GM12878 (cell line): ENCODE measurements around the gene NKD1. TPM values are rescaled to one million over a fixed set of nuclear protein-coding genes. Genes with fewer than 3 reads are reported as not detected.

Experiments used
- ATAC-seq: fragments of 200-7000 bp; cut with Tn5 transposase; 3 replicates; pipeline ENCODE4 v1.9.1; 2020; ENCODE audit warnings: mild to moderate bottlenecking, moderate library complexity
- BruUV-seq: library from RNA; stranded (reverse); fragments of 400-500 nt; replicated peaks from 2 replicates; lab custom pipeline; 2021; lab: Mats Ljungman, UMichigan
- CTCF ChIA-PET: fragments of 300-600 bp; sonication (Branson Sonifier 250); formaldehyde crosslinking; extraction: SDS; loops from one replicate; lab custom pipeline; 2021; ENCODE audit warnings: inconsistent platforms; lab: Yijun Ruan, JAX
- POLR2A ChIA-PET: fragments of 350-600 bp; formaldehyde crosslinking; extraction: SDS; loops from one replicate; lab custom pipeline; 2021; ENCODE audit warnings: inconsistent platforms; lab: Charles Lee
- RAD21 ChIA-PET: fragments of 300-600 bp; sonication (Branson Sonifier 250); formaldehyde crosslinking; loops from one replicate; lab custom pipeline; 2023; ENCODE audit warnings: antibody characterized with exemption; ENCODE audit not compliant: unreplicated experiment; lab: Charles Lee
- SMC1A ChIA-PET: fragments of 300-600 bp; sonication (Branson Sonifier 250); formaldehyde crosslinking; loops from one replicate; lab custom pipeline; 2023; ENCODE audit not compliant: unreplicated experiment, uncharacterized antibody; lab: Charles Lee
- DNase-seq: peaks from one replicate; pipeline ENCODE4 v3.0.0-alpha.2; 2011; ENCODE audit warnings: low read depth, low spot score
- FAIRE-seq: peaks from 3 replicates; lab custom pipeline; 2011; peaks lifted over from hg19 to GRCh38; lab: Jason Lieb, UNC
- H2AFZ ChIP-seq: 2 replicates; pipeline ENCODE4 v1.6.0; 2011; ENCODE audit warnings: low read depth, low read length, control low read depth; ENCODE audit not compliant: control insufficient read depth
- H3K27ac ChIP-seq: 2 replicates; pipeline ENCODE4 v1.5.1; 2011; ENCODE audit warnings: control low read depth; ENCODE audit not compliant: control insufficient read depth, insufficient read depth
- H3K27me3 ChIP-seq, 2 experiments: replicated peaks in 1 of 2; 2 replicates each; pipeline versions ENCODE4 v1.6.0 to v1.6.1; 2011; ENCODE audit warnings: low read length in 1 of 2; ENCODE audit not compliant: control insufficient read depth in 2 of 2, insufficient read depth in 2 of 2
- H3K36me3 ChIP-seq, 2 experiments: 2 replicates each; pipeline ENCODE4 v1.5.1; 2011; ENCODE audit warnings: low read length in 1 of 2; ENCODE audit not compliant: control insufficient read depth in 2 of 2, insufficient read depth in 2 of 2
- H3K4me1 ChIP-seq: 2 replicates; pipeline ENCODE4 v1.6.1; 2011; ENCODE audit warnings: mild to moderate bottlenecking, low read length, moderate library complexity, mixed read lengths; ENCODE audit not compliant: control insufficient read depth, insufficient read depth
- H3K4me2 ChIP-seq: 2 replicates; pipeline ENCODE4 v1.6.0; 2011; ENCODE audit warnings: control low read depth; ENCODE audit not compliant: control insufficient read depth, insufficient read depth
- H3K4me3 ChIP-seq: fragments of 200-600 bp; sonication (generic); 2 replicates; pipeline ENCODE4 v1.5.1; 2016
- H3K79me2 ChIP-seq: 2 replicates; pipeline ENCODE4 v1.6.0; 2011; ENCODE audit warnings: low read length; ENCODE audit not compliant: control insufficient read depth, insufficient read depth
- H3K9ac ChIP-seq: 2 replicates; pipeline ENCODE4 v1.8.0; 2011; ENCODE audit warnings: low read length, control low read depth, mixed read lengths; ENCODE audit not compliant: control insufficient read depth, insufficient read depth
- H3K9me3 ChIP-seq: replicated peaks from 3 replicates; pipeline ENCODE4 v1.5.1; 2011; ENCODE audit warnings: mild to moderate bottlenecking, low read length; ENCODE audit not compliant: control insufficient read depth, insufficient read depth
- H4K20me1 ChIP-seq: 2 replicates; pipeline ENCODE4 v1.6.0; 2011; ENCODE audit not compliant: control insufficient read depth, insufficient read depth
- BCL11A ChIP-seq: IDR thresholded peaks from 2 replicates; pipeline ENCODE4 v1.6.1; 2011; ENCODE audit warnings: low read depth, low read length
- FOXK2 ChIP-seq: fragments of 450-650 bp; IDR thresholded peaks from 2 replicates; pipeline ENCODE4 v1.6.1; 2017; ENCODE audit warnings: mild to moderate bottlenecking, moderate library complexity
- HDGF ChIP-seq: fragments of 450-650 bp; IDR thresholded peaks from 2 replicates; pipeline ENCODE4 v1.6.1; 2016; ENCODE audit warnings: antibody characterized with exemption
- LARP7 ChIP-seq: fragments of 450-650 bp; IDR thresholded peaks from 2 replicates; pipeline ENCODE4 v1.6.1; 2017; ENCODE audit warnings: mild to moderate bottlenecking
- MXI1 ChIP-seq: fragments of 150-350 bp; IDR thresholded peaks from 2 replicates; pipeline ENCODE4 v1.6.1; 2011; ENCODE audit warnings: low read depth, mild to moderate bottlenecking, inconsistent platforms, low read length, improper control_type of control experiment
- SMAD1 ChIP-seq: fragments of 450-650 bp; IDR thresholded peaks from 2 replicates; pipeline ENCODE4 v1.6.1; 2018; ENCODE audit warnings: mild to moderate bottlenecking, low read depth; ENCODE audit not compliant: partially characterized antibody
- SPI1 ChIP-seq: IDR thresholded peaks from 2 replicates; pipeline ENCODE4 v1.6.1; 2011; ENCODE audit warnings: low read depth, mild to moderate bottlenecking, low read length, moderate library complexity, borderline replicate concordance; ENCODE audit not compliant: insufficient read depth
- SREBF1 ChIP-seq: IDR thresholded peaks from 2 replicates; pipeline ENCODE4 v1.6.1; 2012; ENCODE audit warnings: mild to moderate bottlenecking, low read length
- TCF7 ChIP-seq: IDR thresholded peaks from 2 replicates; pipeline ENCODE4 v1.6.1; 2014; ENCODE audit warnings: antibody characterized with exemption, borderline replicate concordance
- ZSCAN29 ChIP-seq: fragments of 450-650 bp; IDR thresholded peaks from 2 replicates; pipeline ENCODE4 v1.6.1; 2017; ENCODE audit warnings: mild to moderate bottlenecking, moderate library complexity
- in situ Hi-C: fragments of 300-500 bp; cut with MboI; formaldehyde crosslinking; loops from 9 replicates; pipeline ENCODE4 v1.14.3; 2018; ENCODE audit warnings: mixed read lengths
- intact Hi-C: fragments of 100-400 bp; cut with micrococcal nuclease; formaldehyde crosslinking; loops from one replicate; pipeline ENCODE4 v1.14.2; 2022; ENCODE audit not compliant: unreplicated experiment
- polyA plus RNA-seq, 11 experiments: library from polyadenylated mRNA; depleted of rRNA in 4 of 11; unstranded in 6 of 11; stranded (reverse) in 5 of 11; fragments of >200 nt; fragmentation: Nextera tagmentation in 4 of 11; fragmentation: Illumina TruSeq in 1 of 11; extraction: Ambion mirVana in 4 of 11; extraction: Trizol in 1 of 11; gene quantifications; 1 replicate in 1 of 11; 2 replicates in 10 of 11; pipeline versions ENCODE4 v1.2.1 to v1.2.3, GENCODE V29; 2011 to 2016; ENCODE audit warnings: inconsistent platforms in 2 of 11, missing spikeins in 2 of 11, low read depth in 1 of 11
- total RNA-seq, 4 experiments: library from RNA; depleted of rRNA in 3 of 4; stranded (reverse); fragments of >200 nt in 3 of 4; fragmentation: Illumina TruSeq in 1 of 4; extraction: Trizol in 1 of 4; gene quantifications; 2 replicates each; pipeline versions ENCODE4 v1.2.1 to v1.2.3, GENCODE V29; 2013 to 2021
- TF ChIP-seq, protein P1 (sequence below): IDR thresholded peaks from 2 replicates; pipeline ENCODE4 v1.6.1; 2011; ENCODE audit warnings: borderline replicate concordance, low read depth, mild to moderate bottlenecking, moderate library complexity, low read length; ENCODE audit not compliant: insufficient read depth, poor library complexity, severe bottlenecking
- TF ChIP-seq, protein P2 (sequence below): fragments of 450-650 bp; IDR thresholded peaks from 2 replicates; pipeline ENCODE4 v1.6.1; 2014; ENCODE audit warnings: mild to moderate bottlenecking
- TF ChIP-seq, protein P3 (sequence below): IDR thresholded peaks from 2 replicates; pipeline ENCODE4 v1.6.1; 2012; ENCODE audit warnings: low read depth, low read length, improper control_type of control experiment
- TF ChIP-seq, protein P4 (sequence below): fragments of 450-650 bp; IDR thresholded peaks from 2 replicates; pipeline ENCODE4 v1.6.1; 2017; ENCODE audit warnings: mild to moderate bottlenecking, moderate library complexity
- TF ChIP-seq, protein P5 (sequence below): IDR thresholded peaks from 2 replicates; pipeline ENCODE4 v1.6.1; 2011; ENCODE audit warnings: low read depth, mild to moderate bottlenecking, low read length, moderate library complexity, borderline replicate concordance; ENCODE audit errors: extremely low read depth

Gene NKD1
- total and polyA plus RNA-seq, 10 of the 15 experiments (the other 5 are each of a cell fraction or from before 2014, with no cell fraction given) = under 0.01 to 0.49 (median 0.04) TPM; not detected in 2

DNA sequence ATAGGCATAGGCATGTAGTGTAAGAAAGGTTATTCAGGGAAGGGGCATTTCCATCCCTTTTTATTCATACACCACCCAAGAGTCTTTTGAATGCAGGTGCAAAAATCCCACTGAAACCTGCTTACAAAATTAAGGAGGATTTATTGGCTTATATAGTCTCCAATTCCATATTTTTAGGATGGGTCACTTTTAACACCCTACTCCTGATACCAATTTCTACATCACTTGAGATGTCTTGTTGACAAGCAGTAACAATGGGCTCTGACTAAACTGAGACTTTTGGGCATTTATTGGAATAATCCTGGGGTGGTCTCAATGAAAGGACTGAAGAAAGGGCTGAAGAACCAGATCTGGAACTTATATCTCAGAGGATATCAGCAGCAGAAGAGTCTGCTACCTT is 18.9 kb upstream of the NKD1 start:
- no TSS peak for BruUV-seq
- no peak overlapping the region for H3K4me2 ChIP-seq
- in situ Hi-C loops = no loop called here
- no peak overlapping the region for H3K4me3 ChIP-seq
- intact Hi-C loops = no loop called here
- POLR2A ChIA-PET = no interaction called here
- H3K27me3 ChIP-seq = no peaks in the 10 kb centered on the region
- RAD21 ChIA-PET = no interaction called here
- H3K79me2 ChIP-seq = no peaks in the 10 kb centered on the region
- no peak for DNase-seq
- no peak overlapping the region for H3K27ac ChIP-seq
- H3K36me3 ChIP-seq = no peaks in the 10 kb centered on the region
- no peaks in the 10 kb centered on the region for H4K20me1 ChIP-seq
- TF ChIP-seq, protein P1, sequence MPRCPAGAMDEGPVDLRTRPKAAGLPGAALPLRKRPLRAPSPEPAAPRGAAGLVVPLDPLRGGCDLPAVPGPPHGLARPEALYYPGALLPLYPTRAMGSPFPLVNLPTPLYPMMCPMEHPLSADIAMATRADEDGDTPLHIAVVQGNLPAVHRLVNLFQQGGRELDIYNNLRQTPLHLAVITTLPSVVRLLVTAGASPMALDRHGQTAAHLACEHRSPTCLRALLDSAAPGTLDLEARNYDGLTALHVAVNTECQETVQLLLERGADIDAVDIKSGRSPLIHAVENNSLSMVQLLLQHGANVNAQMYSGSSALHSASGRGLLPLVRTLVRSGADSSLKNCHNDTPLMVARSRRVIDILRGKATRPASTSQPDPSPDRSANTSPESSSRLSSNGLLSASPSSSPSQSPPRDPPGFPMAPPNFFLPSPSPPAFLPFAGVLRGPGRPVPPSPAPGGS = no peak
- TF ChIP-seq ZSCAN29 (no peak), FOXK2 (no peak), BCL11A (no peak), HDGF (no peak), SREBF1 (no peak), SMAD1 (no peak), TCF7 (no peak), MXI1 (no peak), LARP7 (no peak), SPI1 (no peak)
- TF ChIP-seq, protein P2, sequence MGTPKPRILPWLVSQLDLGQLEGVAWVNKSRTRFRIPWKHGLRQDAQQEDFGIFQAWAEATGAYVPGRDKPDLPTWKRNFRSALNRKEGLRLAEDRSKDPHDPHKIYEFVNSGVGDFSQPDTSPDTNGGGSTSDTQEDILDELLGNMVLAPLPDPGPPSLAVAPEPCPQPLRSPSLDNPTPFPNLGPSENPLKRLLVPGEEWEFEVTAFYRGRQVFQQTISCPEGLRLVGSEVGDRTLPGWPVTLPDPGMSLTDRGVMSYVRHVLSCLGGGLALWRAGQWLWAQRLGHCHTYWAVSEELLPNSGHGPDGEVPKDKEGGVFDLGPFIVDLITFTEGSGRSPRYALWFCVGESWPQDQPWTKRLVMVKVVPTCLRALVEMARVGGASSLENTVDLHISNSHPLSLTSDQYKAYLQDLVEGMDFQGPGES = no peak
- TF ChIP-seq, protein P3, sequence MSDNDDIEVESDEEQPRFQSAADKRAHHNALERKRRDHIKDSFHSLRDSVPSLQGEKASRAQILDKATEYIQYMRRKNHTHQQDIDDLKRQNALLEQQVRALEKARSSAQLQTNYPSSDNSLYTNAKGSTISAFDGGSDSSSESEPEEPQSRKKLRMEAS = no peak
- TF ChIP-seq, protein P4, sequence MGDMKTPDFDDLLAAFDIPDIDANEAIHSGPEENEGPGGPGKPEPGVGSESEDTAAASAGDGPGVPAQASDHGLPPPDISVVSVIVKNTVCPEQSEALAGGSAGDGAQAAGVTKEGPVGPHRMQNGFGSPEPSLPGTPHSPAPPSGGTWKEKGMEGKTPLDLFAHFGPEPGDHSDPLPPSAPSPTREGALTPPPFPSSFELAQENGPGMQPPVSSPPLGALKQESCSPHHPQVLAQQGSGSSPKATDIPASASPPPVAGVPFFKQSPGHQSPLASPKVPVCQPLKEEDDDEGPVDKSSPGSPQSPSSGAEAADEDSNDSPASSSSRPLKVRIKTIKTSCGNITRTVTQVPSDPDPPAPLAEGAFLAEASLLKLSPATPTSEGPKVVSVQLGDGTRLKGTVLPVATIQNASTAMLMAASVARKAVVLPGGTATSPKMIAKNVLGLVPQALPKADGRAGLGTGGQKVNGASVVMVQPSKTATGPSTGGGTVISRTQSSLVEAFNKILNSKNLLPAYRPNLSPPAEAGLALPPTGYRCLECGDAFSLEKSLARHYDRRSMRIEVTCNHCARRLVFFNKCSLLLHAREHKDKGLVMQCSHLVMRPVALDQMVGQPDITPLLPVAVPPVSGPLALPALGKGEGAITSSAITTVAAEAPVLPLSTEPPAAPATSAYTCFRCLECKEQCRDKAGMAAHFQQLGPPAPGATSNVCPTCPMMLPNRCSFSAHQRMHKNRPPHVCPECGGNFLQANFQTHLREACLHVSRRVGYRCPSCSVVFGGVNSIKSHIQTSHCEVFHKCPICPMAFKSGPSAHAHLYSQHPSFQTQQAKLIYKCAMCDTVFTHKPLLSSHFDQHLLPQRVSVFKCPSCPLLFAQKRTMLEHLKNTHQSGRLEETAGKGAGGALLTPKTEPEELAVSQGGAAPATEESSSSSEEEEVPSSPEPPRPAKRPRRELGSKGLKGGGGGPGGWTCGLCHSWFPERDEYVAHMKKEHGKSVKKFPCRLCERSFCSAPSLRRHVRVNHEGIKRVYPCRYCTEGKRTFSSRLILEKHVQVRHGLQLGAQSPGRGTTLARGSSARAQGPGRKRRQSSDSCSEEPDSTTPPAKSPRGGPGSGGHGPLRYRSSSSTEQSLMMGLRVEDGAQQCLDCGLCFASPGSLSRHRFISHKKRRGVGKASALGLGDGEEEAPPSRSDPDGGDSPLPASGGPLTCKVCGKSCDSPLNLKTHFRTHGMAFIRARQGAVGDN = no peak
- TF ChIP-seq, protein P5, sequence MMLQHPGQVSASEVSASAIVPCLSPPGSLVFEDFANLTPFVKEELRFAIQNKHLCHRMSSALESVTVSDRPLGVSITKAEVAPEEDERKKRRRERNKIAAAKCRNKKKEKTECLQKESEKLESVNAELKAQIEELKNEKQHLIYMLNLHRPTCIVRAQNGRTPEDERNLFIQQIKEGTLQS = no peak
- H3K9ac ChIP-seq = no peak overlapping the region
- no peak for ATAC-seq
- FAIRE-seq = no peak
- no peaks in the 10 kb centered on the region for H3K4me1 ChIP-seq
- CTCF ChIA-PET = no interaction called here
- H3K9me3 ChIP-seq = no peaks in the 10 kb centered on the region; the same call in 2 of the 3 replicates
- SMC1A ChIA-PET = no interaction called here
- no peak overlapping the region for H2AFZ ChIP-seq
